NT2/D1 (cell line): ENCODE results near the gene PLEKHG4B.

Experiments used
- SUZ12 ChIP-seq: IDR thresholded peaks from 2 replicates; pipeline ENCODE4 v1.6.1; 2011; ENCODE audit not compliant: insufficient read length, insufficient read depth; ENCODE audit errors: extremely low read depth
- YY1 ChIP-seq: IDR thresholded peaks from 2 replicates; pipeline ENCODE4 v1.6.1; 2011; ENCODE audit not compliant: insufficient read length, insufficient read depth

- TF ChIP-seq YY1 (no peak), SUZ12 (no peak)
These were observed 86.1 kb downstream of the PLEKHG4B start for GRCh38 chr5:178110-178509.
